GM19463 (cell line): ENCODE results near the gene HTR4.
"Not testable (repeated sequence)": the region's sequence is repeated elsewhere in the genome, so short reads cannot be mapped to it uniquely, and the experiment has no call there.

Source experiments
- ATAC-seq: cut with Tn5 transposase; IDR thresholded peaks from one replicate; pipeline ENCODE4 v1.9.1; 2021; ENCODE audit warnings: mild to moderate bottlenecking, moderate library complexity; ENCODE audit not compliant: unreplicated experiment

Gene HTR4

DNA sequence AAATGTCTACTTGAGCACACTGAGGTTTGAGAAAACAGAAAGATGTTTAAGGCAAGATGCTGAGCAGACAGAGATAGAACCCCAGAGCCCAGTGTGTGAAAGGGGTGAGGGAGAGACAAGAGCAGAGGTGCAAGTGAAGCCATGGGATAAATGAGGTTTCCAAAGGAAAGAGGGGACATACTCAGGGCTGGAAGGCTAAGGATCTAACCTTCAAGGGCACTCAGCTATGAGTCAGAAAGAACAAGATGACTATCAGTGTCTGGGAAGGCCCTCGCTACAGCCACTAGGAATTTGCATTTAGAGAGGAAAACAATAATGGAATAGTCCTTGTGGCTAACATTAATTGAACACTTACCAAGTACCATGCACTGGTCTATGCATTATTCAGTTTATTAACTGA is 113.7 kb downstream of the HTR4 start:
- no peak for ATAC-seq

DNA sequence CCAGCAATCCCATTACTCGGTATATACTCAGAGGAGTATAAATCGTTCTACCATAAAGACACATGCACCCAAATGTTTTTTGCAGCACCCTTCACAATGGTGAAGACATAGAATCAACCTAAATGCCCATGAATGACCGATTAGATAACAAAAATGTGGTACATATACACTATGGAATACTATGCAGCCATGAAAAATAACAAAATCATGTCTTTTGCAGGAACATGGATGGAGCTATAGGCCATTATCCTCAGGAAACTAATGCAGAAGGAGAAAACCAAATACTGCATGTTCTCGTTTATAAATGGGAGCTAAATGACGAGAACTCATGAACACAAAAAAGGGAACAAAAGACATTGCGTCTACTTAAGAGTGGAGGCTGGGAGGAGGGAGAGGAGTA is 114.5 kb downstream of the HTR4 start:
- ATAC-seq: no peak

DNA sequence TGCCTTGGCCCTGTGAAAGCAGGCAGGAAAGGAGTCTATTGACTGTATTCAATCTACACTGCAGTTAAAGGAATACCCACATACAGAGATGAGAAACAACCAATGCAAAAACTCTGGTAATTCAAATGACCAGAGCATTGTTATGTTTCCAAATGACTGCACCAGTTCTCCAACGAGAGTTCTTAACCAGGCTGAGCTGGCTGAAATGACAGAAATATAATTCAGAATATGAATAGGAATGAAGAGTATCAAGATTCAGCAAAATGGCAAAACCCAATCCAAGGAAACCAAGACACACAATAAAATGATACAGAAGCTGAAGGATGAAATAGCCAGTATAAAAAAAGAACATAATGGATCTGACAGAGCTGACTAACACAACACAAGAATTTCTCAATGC is 119.1 kb downstream of the HTR4 start:
- ATAC-seq: no peak

DNA sequence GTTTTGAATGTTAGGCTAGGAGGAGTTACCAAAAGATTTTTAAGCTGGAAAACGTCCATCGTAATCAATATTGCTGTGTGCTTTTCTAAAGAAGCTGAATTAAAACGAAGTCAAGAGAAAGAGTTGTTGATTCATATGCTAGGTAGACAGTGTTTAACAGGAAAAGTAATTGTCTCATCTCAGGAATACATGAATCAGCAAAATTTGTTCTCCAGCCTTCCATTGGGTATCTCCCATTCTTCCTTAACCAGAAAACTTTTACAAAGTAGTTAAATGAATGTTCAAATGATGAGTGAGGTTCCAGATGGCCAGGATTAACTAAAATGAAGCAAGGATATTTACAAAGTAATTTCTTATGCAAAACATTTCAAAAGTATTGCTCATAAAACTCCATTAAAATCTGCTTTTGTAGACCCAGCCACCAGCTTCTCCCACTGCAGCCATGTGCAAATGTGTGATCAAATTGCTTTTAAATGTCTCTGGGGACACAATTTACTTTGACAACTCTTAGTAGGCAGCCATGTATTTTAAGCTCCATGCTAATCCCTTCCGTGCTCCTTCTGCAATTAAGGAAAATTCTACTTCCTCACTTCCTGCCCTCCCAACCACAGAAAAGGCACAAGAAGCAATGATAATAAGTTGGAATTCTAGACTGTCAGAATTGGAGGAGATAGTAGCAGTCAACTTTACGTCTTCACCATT is 121.2 kb downstream of the HTR4 start:
- no peak for ATAC-seq

DNA sequence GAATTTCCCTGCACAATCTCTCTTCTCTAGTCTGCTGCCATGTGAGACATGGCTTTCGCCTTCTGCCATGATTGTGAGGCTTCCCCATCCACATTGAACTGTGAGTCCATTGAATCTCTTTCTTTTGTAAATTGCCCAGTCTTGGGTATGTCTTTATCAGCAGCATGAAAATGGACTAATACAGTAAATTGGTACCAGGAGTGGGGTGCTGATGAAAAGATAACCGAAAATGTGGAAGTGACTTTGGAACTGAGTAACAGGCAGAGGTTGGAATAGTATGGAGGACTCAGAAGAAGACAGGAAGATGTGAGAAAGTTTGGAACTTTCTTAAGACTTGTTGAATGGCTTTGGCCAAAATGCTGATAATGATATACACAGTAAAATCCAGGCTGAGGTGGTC is 124.9 kb downstream of the HTR4 start:
- not testable (repeated sequence) for ATAC-seq

DNA sequence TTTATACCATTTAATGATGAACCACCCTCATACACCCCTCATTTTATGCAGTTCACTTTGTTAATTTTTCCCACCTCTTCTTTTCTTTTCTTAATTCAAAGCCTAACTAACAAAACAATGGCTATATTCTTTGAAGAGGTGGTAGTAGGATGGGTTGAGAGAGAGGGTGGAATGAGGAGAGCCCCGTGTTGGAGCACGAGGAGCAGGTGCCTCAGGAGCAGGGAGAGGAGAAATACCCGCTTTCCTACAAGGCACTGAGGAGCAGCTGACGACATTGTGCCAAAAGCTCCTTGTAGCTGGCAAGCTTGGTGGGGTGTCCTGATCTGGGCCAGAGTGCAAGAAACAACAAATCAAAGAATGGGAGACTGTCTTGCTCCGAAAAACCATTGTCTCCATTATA is 129.6 kb downstream of the HTR4 start:
- no peak for ATAC-seq

DNA sequence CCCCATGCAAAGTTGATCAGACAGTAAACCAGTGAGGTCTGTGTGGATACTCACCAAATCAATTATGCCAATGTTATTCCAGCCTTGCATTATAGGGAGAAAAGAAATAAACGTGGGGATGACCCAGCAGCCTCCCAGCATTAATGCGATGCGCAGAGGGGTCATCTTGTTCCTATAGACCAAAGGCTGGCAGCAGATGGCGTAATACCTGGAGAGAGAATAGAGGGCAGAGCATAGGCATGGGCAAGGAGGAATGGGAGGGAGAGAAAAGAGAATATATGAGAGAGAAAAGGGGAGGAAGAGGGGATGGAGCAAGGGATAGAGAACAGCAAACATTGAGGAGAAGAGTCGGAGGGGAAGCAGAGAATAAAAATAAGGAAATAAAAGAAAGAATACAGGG is 131.2 kb downstream of the HTR4 start:
- ATAC-seq: no peak

DNA sequence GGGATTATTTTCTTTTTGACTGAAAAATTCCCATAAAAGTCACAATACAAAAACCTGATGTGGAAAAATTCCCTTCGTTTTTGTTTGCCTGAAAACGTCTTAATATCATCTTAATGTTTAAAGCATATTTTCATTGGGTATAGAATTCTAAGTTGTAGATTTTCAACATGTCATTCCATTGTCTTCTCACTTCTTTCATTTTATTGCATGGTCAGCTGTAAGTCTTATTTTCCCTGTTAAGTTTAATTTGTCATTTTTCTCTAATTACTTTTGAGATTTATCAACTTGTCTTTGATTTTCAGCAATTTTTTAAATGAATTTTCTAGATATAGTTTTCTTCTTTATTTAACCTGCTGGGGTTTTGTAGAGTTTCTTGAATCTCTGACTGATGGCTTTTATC is 138.9 kb downstream of the HTR4 start:
- no peak for ATAC-seq

DNA sequence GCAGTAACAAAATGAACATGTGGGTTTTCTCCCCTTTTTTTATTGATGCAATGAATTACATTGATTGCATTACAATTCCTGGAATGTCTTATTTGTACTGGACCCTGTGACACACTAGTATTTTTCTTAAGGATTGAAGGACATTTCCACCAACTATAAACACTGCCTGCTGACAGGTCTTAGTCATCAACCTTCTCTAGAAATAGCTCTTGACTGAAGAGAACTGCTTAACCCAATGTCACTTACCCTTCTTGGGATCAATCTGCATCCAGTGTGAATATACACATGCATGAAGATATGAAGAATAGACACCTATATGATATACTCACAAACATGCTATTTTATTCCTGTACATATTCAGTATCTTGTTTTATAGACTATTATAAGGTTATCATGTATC is 140.0 kb downstream of the HTR4 start:
- no peak for ATAC-seq

DNA sequence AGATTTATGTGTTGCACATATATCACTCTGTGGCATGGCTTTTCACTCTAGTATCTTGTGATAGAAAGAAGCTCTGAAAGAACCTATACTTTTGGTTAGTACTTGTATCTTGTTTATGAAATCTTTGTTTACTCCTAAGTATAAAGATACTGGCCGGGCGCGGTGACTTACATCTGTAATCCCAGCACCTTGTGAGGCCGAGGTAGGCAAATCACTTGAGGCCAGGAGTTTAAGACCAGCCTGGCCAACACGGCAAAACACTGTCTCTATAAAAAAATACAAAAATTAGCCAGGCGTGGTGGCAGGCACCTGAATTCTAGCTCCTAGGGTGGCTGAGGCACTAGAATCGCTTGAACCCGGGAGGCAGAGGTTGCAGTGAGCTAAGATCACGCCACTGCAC is 141.8 kb downstream of the HTR4 start:
- ATAC-seq: no peak

DNA sequence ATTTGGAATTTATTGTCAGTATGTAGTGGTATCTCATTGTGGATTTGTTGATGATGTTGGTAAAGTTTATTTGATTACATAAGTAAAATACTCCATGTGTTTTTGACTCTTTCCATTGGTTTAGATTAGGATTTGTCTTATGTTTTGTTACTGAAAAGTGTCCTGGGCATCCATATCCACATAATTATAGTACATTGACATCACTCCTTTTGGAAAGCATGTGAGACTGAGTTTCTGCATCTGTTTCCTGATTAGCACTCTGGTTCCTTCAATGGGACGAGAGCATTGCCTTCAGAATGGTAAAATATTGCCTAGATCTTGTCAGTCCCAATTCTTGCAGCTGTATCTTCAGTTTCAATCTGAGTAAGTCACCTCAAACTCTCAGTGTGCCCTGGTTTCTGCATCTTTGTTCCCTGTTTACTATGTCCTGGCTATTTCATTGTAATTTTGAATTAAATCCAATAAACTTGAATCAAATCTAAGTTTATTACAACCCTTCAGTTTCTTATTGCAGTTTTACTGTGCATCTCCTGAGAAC is 142.4 kb downstream of the HTR4 start:
- peak; percentile 90 for ATAC-seq

DNA sequence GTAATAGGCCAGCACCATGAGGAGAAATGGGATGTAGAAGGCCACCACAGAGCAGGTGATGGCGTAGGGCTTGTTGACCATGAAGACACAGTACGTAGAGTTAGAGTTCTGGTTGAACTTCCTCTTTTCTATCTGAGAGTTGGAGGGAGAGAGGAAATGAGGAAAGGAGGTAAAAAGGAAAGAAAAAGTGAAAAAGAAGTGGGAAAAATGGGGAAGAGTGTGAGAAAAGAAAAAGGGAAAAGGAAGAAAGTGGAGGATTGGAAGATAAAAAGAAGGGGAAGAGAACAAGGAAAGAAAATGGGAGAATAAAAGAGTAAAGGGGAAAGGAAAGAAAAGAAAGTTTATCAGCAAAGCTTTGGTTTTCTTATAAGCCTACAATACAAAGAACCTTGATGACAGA is 144.4 kb downstream of the HTR4 start:
- ATAC-seq: no peak

DNA sequence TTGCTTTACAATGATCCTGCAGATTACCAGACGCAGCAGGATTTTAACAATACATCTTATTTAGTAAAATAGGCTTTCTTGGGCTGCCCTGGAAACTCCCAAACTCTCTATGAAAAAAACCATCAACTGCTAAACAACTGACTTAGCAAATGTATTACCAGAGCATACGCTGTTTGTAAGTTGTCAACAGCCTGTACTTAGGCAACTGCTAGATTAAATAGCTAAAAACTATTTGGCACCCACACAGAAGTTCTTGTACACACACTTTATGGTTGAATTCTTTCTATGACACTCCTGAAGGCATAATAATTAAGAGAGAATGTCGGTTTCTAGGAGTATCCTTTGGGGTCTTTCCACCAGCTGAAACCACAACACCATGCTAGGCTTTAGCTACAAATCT is 146.7 kb downstream of the HTR4 start:
- no peak for ATAC-seq

DNA sequence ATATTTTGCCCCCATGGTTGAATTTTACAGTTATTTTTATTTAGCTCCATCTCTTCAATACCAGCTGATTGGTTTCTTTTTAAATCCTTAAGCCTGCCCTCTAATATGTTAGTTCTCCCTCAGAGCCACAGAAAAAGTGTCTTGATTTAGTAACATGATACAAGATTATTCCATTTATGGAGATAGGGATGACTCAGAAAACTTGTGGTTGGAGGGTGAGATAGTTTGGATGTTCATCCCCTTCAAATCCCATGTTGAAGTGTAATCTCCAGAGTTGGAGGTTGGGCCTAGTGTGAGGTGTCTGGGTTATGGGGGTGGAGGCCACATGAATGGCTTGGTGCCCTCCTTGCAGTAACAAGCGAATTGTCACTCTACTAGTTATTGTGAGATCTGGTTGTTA is 154.9 kb downstream of the HTR4 start:
- no peak for ATAC-seq

DNA sequence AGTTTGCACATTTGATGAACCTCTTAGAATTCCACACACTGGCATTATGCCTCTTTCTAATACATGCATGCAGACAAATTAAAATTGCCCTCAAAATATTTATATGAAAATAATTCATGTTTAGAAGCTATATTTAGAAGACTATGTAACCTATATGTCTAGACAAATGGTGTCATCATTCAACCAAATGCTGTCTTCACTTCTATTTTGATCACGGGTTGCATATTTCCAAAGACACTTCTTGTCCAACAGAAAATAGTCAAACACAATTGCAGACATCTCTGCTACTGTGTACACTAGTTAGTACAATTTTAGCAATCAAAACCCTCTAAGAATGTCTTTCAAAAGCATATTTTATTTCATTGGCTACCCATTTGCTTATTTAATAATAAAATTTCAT is 156.6 kb downstream of the HTR4 start:
- no peak for ATAC-seq

DNA sequence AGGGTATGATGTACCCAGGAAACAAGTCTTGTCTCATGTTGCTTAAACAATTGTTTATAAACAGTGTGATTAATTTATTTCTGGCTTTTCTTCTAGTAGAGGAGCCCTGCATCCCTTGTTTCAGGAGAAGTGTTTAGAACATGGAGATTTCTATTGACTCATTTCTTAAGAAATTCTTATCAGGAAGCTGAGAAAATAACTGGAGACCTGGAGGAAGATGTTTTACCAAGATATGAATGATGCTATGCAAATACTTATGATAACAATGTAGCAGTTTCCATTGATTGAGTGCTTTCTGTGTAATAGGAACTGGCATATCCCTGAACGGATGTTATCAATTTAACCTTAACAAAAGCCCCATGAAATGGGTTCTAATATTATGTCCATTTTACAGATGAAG is 162.0 kb downstream of the HTR4 start:
- no peak for ATAC-seq

DNA sequence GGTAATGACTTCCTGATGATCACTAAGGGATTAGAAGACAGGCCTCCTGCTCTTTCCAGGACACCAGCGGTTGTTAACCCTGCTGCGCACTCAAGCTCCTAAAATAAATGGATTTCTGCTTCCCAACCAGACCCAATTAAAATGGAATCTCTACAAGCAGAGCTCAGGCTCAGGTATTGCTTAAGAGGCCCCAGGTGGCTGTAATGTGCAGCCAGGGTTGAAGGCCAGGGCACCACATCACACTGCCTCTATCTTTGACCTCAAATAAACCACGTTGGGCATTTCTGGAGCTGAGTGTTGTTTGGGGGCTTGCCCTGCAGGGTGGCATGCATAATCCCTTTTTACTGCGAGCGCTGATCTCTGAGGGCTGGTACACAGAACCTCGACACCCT is 162.5 kb downstream of the HTR4 start:
- ATAC-seq: no peak

DNA sequence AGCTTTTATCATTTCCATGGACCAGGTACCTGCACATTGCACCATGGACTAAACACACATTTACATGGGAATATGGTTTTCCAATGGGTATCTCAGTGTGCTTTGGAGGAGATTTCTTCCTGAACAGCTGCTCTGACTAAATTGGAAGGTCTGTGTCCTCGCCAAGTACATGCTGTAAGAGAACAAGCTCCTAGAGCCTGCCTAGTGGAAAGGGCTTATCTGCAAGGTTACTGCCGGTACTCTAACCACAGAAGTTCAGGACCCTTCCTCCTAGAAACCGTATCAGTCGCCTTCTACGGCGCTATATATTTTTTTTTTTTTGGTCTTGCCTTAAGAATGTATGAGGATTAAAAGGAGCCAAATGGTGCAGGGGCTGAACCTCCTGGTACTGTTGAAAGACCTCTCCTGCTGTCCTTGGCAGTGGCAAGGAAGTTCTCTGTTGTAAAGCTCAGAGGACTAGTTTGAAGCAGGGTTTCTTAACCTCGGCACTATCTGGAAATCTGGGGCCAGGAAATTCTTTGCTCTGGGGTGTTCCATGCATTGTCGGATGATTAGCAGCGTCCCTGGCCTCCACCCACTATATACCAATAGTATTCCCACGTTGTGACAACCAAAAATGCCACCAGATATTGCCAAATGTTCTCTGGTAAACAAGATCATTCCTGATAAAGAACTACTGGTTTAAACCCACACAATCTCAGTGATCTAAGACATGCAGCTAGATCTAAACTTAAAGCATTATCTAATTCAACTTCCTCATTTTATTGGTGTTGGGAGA is 163.1 kb downstream of the HTR4 start:
- ATAC-seq: no peak

DNA sequence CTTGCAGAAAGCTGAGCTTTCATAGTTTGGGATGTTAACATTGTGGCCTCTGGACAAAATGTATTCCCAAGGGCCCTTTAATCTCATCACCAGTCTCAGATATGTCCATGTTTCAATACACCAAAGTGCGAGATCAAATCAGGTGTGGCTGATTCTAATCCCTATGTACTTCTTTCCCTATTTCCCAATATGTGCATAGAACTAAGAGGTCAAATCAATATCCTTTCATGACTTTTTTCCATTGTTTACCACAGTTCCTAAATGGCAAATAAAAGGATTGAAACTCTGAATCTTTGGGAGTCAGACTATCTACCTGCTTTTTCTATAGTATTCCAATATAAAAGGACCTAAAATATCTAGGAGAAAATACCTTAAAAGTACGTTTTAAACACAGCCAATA is 165.6 kb downstream of the HTR4 start:
- no peak for ATAC-seq

DNA sequence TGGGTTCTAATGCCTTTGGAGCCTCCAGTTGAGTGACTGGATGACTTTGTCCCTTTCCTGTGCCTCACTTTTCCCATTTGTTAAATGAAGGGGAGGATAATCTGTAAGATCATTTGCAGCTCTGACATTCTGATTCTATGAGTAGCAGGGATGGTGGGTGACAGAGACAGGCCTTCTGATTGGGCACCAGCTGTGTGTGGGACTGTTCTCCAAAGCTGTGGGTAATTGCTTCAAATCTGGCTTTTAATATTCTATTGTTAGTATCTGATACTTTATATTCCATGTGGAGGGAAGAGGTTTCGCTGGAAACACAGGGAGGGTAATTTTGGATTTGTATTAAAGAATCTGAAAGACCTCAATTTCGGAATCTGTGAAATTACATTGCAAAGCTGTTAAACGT is 167.9 kb downstream of the HTR4 start:
- no peak for ATAC-seq

DNA sequence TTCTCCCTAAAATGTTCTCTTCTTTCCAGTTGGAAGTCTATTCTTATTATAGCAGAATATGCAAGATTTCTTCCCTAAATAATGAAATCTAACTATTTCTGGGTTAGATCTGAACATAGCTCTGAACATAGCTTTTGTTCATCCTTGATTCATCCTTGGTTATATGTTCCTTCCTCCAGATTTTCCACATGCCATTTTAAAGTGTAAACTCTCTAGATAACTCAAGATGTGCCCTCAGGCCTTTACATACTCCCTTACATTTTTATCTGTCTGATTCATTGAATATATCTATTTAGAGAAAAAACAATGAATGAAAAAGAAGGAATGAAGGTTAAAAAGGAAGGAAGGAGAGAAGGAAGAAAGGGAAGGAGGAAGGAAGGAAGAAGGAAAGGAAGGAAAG is 169.7 kb downstream of the HTR4 start:
- no peak for ATAC-seq

DNA sequence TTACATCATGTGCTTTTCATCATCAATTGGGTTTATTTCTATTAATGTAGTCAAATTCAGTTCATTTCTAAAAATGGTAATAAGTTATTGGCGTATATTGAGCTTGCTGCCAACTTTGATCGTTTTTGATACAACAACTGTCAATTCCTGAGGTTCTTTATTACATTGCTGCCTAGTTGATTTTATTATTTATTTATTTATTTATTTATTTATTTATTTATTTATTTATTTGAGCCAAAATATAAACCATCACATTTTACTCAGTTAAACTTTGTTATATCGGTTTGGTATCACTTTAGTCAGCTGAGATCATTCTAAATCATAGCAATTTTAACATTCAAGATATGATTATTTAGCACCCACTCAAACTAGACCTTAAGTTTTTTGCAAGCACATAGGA is 170.6 kb downstream of the HTR4 start:
- no peak for ATAC-seq
